Fibroblast of mammary gland (primary cell): ENCODE results near the gene ELAVL3.

Source experiments
- DNase-seq: peaks from one replicate; pipeline ENCODE4 v3.0.0-alpha.2; 2010; ENCODE audit warnings: low read depth
- H3K4me3 ChIP-seq: 2 replicates; pipeline ENCODE4 v1.5.1; 2011; ENCODE audit warnings: low read depth, mild to moderate bottlenecking, low read length, moderate library complexity; ENCODE audit not compliant: control insufficient read depth
- CTCF ChIP-seq: conservative IDR thresholded peaks from 2 replicates; pipeline ENCODE4 v1.5.1; 2011; ENCODE audit warnings: low read depth, low read length, inconsistent platforms; ENCODE audit not compliant: control insufficient read depth, insufficient read depth

Gene ELAVL3

GRCh38 chr19:11451871-11452619 is 28.8 kb downstream of the ELAVL3 start:
- H3K4me3 ChIP-seq, result no peak overlapping the region
- no peak for DNase-seq
- no peak for TF ChIP-seq CTCF

- no peak overlapping the region for H3K4me3 ChIP-seq
- no peak for TF ChIP-seq CTCF
- no peak for DNase-seq
These were observed 29.4 kb downstream of the ELAVL3 start for GRCh38 chr19:11451327-11451870.

- TF ChIP-seq CTCF, result no peak
- H3K4me3 ChIP-seq, result no peak overlapping the region
These were observed 30.1 kb downstream of the ELAVL3 start for GRCh38 chr19:11450570-11451326.

GRCh38 chr19:11448923-11449554 is 31.8 kb downstream of the ELAVL3 start:
- no peak overlapping the region for H3K4me3 ChIP-seq
- no peak for DNase-seq
- no peak for TF ChIP-seq CTCF

More at GRCh38 chr19:11450570-11451326, 30.1 kb downstream of the ELAVL3 start:
- no peak for DNase-seq

- DNase-seq, result no peak
- H3K4me3 ChIP-seq, result no peak overlapping the region
- TF ChIP-seq CTCF, result no peak
These were observed 32.4 kb downstream of the ELAVL3 start for GRCh38 chr19:11448410-11448809.

GRCh38 chr19:11447347-11448262 is 33.2 kb downstream of the ELAVL3 start:
- no peak for TF ChIP-seq CTCF
- no peak overlapping the region for H3K4me3 ChIP-seq
- DNase-seq, result no peak
